Body of pancreas (tissue), 4 donors: ENCODE results near the gene GAB4. TPM values are rescaled to one million over a fixed set of nuclear protein-coding genes. Genes with fewer than 3 reads are reported as not detected.

Experiments
- ATAC-seq: fragments of 150-250 bp; one replicate; pipeline ENCODE4 v1.9.1; 2016
- DNase-seq, 4 donors: peaks; one replicate each; pipeline ENCODE4 v3.0.0-alpha.2; 2019
- H3K27ac ChIP-seq, 4 donors: fragments of 200-600 bp; sonication (generic); 1 replicate in 3 of 4; 2 replicates in 1 of 4; pipeline versions ENCODE4 v1.5.1 to v1.6.1; 2016 to 2019; ENCODE audit warnings: mild to moderate bottlenecking in 1 of 4, mixed read lengths in 1 of 4, moderate library complexity in 1 of 4
- H3K27me3 ChIP-seq, 2 donors: fragments of 200-600 bp; sonication (generic); one replicate each; pipeline ENCODE4 v1.6.0; 2016; ENCODE audit warnings: mild to moderate bottlenecking in 1 of 2
- H3K36me3 ChIP-seq, 2 donors: fragments of 200-600 bp; sonication (generic); replicated peaks in 1 of 2; 2 replicates each; pipeline ENCODE4 v1.5.1; 2016; ENCODE audit warnings: low read depth in 2 of 2; ENCODE audit not compliant: insufficient read depth in 1 of 2
- H3K4me1 ChIP-seq: fragments of 200-600 bp; sonication (generic); one replicate; pipeline ENCODE4 v1.6.0; 2016
- H3K4me3 ChIP-seq, 2 donors: fragments of 200-600 bp; sonication (generic); 1 replicate in 1 of 2; 2 replicates in 1 of 2; pipeline ENCODE4 v1.5.1; 2016 to 2019
- H3K9me3 ChIP-seq, 3 donors: fragments of 200-600 bp; sonication (generic); 1 replicate in 2 of 3; 2 replicates in 1 of 3; pipeline ENCODE4 v1.5.1; 2016
- POLR2A ChIP-seq, 3 donors: fragments of 450-650 bp; IDR thresholded peaks; one replicate each; pipeline ENCODE4 v1.6.1; 2016; ENCODE audit warnings: antibody characterized with exemption in 3 of 3, mild to moderate bottlenecking in 2 of 3
- WGBS, 2 donors: methylation state at CpG; one replicate each; pipeline ENCODE4 v1.1.5; 2017; 5-methylcytosine and 5-hydroxymethylcytosine counted together
- intact Hi-C: fragments of 100-400 bp; cut with DNase I; formaldehyde crosslinking; loops from one replicate; pipeline ENCODE4 v1.15.1; 2023
- total RNA-seq, 2 donors: library from RNA; depleted of rRNA; stranded (reverse); fragments of >200 nt; gene quantifications; one replicate each; pipeline ENCODE4 v1.1.0, GENCODE V29; 2016
- TF ChIP-seq, protein P1 (sequence below), 7 experiments: fragments of 450-650 bp in 4 of 7; fragments of 200-600 bp in 3 of 7; sonication (generic) in 3 of 7; IDR thresholded peaks; one replicate each; pipeline ENCODE4 v1.5.1; 2016 to 2019; ENCODE audit warnings: antibody characterized with exemption in 7 of 7

Gene GAB4
- total RNA-seq, 2 donors from 2014 or later = not detected

GRCh38 chr22:16974298-16975084 is 33.5 kb downstream of the GAB4 start:
- no peaks in the 10 kb centered on the region for H3K27me3 ChIP-seq
- no peaks in the 10 kb centered on the region for H3K9me3 ChIP-seq
- DNase-seq (no peak), ATAC-seq (no peak)
- H3K4me1 ChIP-seq = no peaks in the 10 kb centered on the region
- intact Hi-C loops = no loop called here
- H3K4me3 ChIP-seq = no peak overlapping the region
- no peak overlapping the region for H3K27ac ChIP-seq
- no peaks in the 10 kb centered on the region for H3K36me3 ChIP-seq
- WGBS, 2 donors = 51 to 61% methylated on average over 9 to 11 of the region's 11 CpGs
- no peak for TF ChIP-seq POLR2A (IDR thresholded peaks at IDR 0.05)
- TF ChIP-seq, protein P1, sequence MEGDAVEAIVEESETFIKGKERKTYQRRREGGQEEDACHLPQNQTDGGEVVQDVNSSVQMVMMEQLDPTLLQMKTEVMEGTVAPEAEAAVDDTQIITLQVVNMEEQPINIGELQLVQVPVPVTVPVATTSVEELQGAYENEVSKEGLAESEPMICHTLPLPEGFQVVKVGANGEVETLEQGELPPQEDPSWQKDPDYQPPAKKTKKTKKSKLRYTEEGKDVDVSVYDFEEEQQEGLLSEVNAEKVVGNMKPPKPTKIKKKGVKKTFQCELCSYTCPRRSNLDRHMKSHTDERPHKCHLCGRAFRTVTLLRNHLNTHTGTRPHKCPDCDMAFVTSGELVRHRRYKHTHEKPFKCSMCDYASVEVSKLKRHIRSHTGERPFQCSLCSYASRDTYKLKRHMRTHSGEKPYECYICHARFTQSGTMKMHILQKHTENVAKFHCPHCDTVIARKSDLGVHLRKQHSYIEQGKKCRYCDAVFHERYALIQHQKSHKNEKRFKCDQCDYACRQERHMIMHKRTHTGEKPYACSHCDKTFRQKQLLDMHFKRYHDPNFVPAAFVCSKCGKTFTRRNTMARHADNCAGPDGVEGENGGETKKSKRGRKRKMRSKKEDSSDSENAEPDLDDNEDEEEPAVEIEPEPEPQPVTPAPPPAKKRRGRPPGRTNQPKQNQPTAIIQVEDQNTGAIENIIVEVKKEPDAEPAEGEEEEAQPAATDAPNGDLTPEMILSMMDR (IDR thresholded peaks at IDR 0.05) = no peak

DNA sequence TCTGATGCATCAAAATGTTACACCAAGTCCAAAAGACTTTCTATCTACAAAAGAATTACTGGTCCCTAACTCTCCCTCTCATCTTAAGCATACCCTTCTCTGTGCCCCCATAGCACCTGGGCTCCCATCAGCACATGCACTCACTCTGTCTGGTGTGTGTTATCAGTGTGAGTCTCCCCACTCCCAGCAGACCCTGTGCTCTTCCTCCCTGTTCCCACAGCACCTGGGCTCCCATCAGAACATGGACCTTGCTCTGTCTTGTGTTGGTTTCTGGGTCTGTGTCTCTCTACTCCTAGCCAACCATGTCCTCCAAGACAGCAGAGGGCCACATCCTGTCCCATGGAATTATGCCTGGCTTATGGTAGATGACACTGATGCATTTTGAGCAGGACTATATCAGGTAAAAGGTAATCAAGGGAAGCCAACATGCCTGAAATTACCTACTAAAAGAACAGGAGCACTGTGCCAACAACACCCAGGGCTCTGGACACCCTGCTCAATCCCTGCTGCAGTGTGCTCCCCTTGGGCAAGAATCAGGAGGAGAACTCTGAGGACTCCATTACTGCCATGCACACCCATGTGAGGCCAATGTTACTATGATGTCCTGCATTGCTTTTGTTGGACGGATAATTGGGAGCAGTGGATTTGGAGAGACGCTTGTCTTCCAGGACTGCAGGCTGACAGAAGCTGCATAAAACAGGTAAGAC is 34.3 kb downstream of the GAB4 start:
- 43 to 64% methylated on average over 2 of the region's 2 CpGs for WGBS, 2 donors
- no peak for DNase-seq
- TF ChIP-seq, protein P1 (IDR thresholded peaks at IDR 0.05) = no peak
- no peak for TF ChIP-seq POLR2A (IDR thresholded peaks at IDR 0.05)

DNA sequence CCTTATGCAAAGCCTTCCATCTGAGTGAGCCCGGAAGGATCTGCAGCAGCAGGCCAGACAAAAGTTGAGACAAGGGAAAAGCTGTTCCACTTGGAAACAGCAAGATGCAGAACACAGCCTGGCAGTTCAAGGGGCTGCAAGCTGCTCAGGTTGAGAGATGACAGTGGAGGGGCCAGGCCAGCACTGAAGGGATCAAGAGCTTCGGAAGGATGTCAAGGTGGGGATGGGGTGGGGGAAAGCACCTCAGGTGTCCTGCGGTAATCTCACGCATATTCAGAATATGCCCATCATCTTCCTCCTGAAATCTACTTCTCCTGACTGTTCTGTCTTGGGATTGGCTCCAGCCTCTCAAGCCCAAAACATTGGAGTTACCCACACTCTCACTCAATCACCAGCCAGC is 35.7 kb downstream of the GAB4 start:
- H3K27me3 ChIP-seq = no peaks in the 10 kb centered on the region
- TF ChIP-seq, protein P1 (IDR thresholded peaks at IDR 0.05) = no peak
- no peak for TF ChIP-seq POLR2A (IDR thresholded peaks at IDR 0.05)
- H3K4me1 ChIP-seq = no peaks in the 10 kb centered on the region
- ATAC-seq = no peak
- DNase-seq = no peak
- H3K27ac ChIP-seq = no peak overlapping the region
- H3K36me3 ChIP-seq = no peaks in the 10 kb centered on the region
- no peaks in the 10 kb centered on the region for H3K9me3 ChIP-seq
- 65 to 67% methylated on average over 4 of the region's 4 CpGs for WGBS, 2 donors
- no peak overlapping the region for H3K4me3 ChIP-seq
- intact Hi-C loops = no loop called here

More for the DNA sequence above, 34.3 kb downstream of the GAB4 start:
- intact Hi-C loops = no loop called here
- no peaks in the 10 kb centered on the region for H3K4me1 ChIP-seq
- H3K27me3 ChIP-seq = no peaks in the 10 kb centered on the region
- no peak overlapping the region for H3K4me3 ChIP-seq
- no peaks in the 10 kb centered on the region for H3K36me3 ChIP-seq
- H3K27ac ChIP-seq = no peak overlapping the region
- no peaks in the 10 kb centered on the region for H3K9me3 ChIP-seq
- ATAC-seq = no peak

GRCh38 chr22:16970446-16970845 is 37.6 kb downstream of the GAB4 start:
- no peaks in the 10 kb centered on the region for H3K27me3 ChIP-seq
- no peaks in the 10 kb centered on the region for H3K9me3 ChIP-seq
- WGBS, 2 donors = 54 to 66% methylated on average over 4 of the region's 4 CpGs
- H3K4me1 ChIP-seq = no peaks in the 10 kb centered on the region
- ATAC-seq (no peak), DNase-seq (no peak)
- intact Hi-C loops = no loop called here
- no peaks in the 10 kb centered on the region for H3K36me3 ChIP-seq
- no peak for TF ChIP-seq POLR2A (IDR thresholded peaks at IDR 0.05)
- TF ChIP-seq, protein P1 (IDR thresholded peaks at IDR 0.05) = no peak
- H3K27ac ChIP-seq = no peak overlapping the region
- H3K4me3 ChIP-seq = no peak overlapping the region
